PFSK-1 (cell line): ENCODE measurements around the gene TNFRSF4.

ENCODE experiments used
- FOXP2 ChIP-seq: optimal IDR thresholded peaks from 2 replicates; pipeline ENCODE3; 2011; ENCODE audit warnings: borderline replicate concordance, control low read depth, inconsistent platforms; ENCODE audit not compliant: insufficient read depth; ENCODE audit errors: extremely low read length, extremely low read depth
- POLR2AphosphoS5 ChIP-seq: IDR thresholded peaks from 2 replicates; pipeline ENCODE4 v1.6.1; 2012; ENCODE audit warnings: low read depth, mild to moderate bottlenecking, control low read depth, low read length, moderate library complexity
- SIN3A ChIP-seq: IDR thresholded peaks from 2 replicates; pipeline ENCODE4 v1.6.1; 2012; ENCODE audit warnings: mild to moderate bottlenecking, low read length, moderate library complexity, borderline replicate concordance; ENCODE audit not compliant: insufficient read depth
- TAF1 ChIP-seq: IDR thresholded peaks from 2 replicates; pipeline ENCODE4 v1.6.1; 2012; ENCODE audit warnings: low read length, control low read depth, borderline replicate concordance; ENCODE audit not compliant: insufficient read depth
- TF ChIP-seq, protein P1 (sequence below), 2 experiments: IDR thresholded peaks; 2 replicates each; pipeline versions ENCODE4 v1.6.1 to v1.8.0; 2011 to 2012; ENCODE audit warnings: low read depth in 2 of 2, low read length in 2 of 2, control low read depth in 1 of 2, inconsistent platforms in 1 of 2, mild to moderate bottlenecking in 1 of 2, moderate library complexity in 1 of 2; ENCODE audit not compliant: insufficient read depth in 1 of 2

TNFRSF4 gene

GRCh38 chr1:1259951-1260600, 46.1 kb upstream of the TNFRSF4 start:
- TF ChIP-seq SIN3A (no peak), POLR2AphosphoS5 (no peak; the same call in 1 of the 2 replicates)
- TF ChIP-seq, protein P1, sequence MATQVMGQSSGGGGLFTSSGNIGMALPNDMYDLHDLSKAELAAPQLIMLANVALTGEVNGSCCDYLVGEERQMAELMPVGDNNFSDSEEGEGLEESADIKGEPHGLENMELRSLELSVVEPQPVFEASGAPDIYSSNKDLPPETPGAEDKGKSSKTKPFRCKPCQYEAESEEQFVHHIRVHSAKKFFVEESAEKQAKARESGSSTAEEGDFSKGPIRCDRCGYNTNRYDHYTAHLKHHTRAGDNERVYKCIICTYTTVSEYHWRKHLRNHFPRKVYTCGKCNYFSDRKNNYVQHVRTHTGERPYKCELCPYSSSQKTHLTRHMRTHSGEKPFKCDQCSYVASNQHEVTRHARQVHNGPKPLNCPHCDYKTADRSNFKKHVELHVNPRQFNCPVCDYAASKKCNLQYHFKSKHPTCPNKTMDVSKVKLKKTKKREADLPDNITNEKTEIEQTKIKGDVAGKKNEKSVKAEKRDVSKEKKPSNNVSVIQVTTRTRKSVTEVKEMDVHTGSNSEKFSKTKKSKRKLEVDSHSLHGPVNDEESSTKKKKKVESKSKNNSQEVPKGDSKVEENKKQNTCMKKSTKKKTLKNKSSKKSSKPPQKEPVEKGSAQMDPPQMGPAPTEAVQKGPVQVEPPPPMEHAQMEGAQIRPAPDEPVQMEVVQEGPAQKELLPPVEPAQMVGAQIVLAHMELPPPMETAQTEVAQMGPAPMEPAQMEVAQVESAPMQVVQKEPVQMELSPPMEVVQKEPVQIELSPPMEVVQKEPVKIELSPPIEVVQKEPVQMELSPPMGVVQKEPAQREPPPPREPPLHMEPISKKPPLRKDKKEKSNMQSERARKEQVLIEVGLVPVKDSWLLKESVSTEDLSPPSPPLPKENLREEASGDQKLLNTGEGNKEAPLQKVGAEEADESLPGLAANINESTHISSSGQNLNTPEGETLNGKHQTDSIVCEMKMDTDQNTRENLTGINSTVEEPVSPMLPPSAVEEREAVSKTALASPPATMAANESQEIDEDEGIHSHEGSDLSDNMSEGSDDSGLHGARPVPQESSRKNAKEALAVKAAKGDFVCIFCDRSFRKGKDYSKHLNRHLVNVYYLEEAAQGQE (IDR thresholded peaks at IDR 0.05; ENCODE audit: insufficient read depth in 1 of 2, low read depth in 2 of 2, low read length in 2 of 2) = no peak

DNA sequence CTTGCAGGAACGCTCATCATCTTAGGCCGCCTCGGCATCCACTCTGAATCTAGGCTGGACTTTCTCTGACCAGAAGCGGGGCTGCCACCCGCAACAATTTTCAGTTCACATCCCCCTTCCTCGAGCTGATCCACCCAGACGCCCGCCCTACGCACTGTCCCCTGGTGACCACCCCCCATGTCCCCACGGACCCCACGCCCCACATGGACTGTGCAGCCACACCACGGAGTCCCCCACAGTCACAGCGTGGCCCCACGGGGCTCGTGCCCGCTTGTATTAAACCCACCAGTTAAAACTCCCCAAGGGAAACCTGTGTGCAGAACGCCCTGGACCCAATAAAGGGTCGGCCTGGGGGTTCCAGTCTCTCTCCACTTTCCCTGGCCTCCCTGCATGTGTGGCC, 45.6 kb upstream of the TNFRSF4 start:
- no peak for TF ChIP-seq SIN3A
- TF ChIP-seq TAF1 = no peak
- no peak for TF ChIP-seq POLR2AphosphoS5
- no peak for TF ChIP-seq FOXP2
- TF ChIP-seq, protein P1 (IDR thresholded peaks at IDR 0.05; ENCODE audit: insufficient read depth in 1 of 2, low read depth in 2 of 2, low read length in 2 of 2) = no peak

DNA sequence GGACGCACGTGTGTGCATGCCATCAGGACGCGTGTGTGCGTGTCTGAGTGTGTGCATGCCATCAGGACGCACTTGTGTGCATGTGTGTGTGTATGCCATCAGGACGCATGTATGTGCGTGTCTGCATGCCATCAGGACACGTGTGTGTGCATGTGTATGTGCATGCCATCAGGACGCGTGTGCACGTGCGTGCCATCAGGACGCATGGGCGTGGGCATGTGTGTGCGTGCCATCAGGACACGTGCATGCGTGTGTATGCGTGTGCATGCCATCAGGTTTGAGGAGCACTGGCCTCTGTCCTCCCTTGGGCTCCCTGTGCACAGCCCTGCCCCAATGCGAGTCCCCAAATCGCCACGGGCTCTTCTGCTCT, 45.2 kb upstream of the TNFRSF4 start:
- TF ChIP-seq FOXP2 (no peak), SIN3A (no peak), TAF1 (no peak), POLR2AphosphoS5 (no peak)
- TF ChIP-seq, protein P1 (IDR thresholded peaks at IDR 0.05; ENCODE audit: insufficient read depth in 1 of 2, low read depth in 2 of 2, low read length in 2 of 2) = no peak

DNA sequence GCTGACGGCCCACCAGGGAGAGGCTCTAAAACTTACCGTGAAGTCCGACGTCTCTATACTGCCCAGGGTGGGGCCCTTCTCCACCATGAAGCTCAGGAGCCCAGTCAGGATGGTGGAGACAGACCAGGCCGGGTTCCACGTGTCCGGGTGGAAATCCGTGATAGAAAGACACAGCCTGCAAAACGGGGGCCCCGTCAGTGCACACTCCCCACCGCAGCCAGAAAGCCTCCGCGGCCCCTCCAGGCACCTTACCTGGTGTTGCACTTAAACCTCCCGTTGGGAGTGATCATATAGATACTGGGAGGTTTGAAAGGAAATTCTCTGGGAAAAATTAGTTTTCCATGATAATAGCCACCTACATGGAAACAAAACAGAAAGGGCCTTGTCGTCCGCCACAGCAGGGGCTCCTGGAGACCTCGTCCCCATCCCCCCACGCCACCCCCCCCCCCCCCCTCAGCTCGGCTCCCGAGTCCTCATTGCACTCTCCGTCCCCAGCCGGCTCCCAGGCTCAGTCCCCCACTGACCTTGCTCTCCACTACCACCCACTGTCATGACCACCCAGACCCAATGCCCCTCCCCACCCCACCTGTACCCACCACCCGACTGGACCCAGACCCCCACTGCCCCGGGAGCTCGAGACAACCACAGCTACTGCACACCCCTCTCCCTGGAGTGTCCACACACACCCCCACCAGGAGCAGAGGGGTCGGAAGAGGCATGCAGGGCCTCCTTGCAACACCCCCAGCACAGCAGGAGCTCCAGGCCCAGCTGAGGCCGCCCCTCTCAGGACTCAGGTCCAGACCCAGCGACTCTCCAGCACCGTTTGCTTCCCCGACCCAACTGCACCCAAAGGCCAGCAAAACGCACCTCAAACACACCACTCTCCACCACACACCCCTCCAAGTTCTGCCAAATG, 43.3 kb upstream of the TNFRSF4 start:
- TF ChIP-seq TAF1 (no peak), POLR2AphosphoS5 (no peak), SIN3A (no peak), FOXP2 (no peak)
- TF ChIP-seq, protein P1 (IDR thresholded peaks at IDR 0.05; ENCODE audit: insufficient read depth in 1 of 2, low read depth in 2 of 2, low read length in 2 of 2) = no peak

GRCh38 chr1:1255611-1256010, 41.7 kb upstream of the TNFRSF4 start:
- no peak for TF ChIP-seq SIN3A
- TF ChIP-seq, protein P1 (IDR thresholded peaks at IDR 0.05; ENCODE audit: insufficient read depth in 1 of 2, low read depth in 2 of 2, low read length in 2 of 2) = no peak
- TF ChIP-seq TAF1 = no peak
- TF ChIP-seq POLR2AphosphoS5 = no peak
- TF ChIP-seq FOXP2 = no peak
